Raji (cell line): Measurements from ENCODE around the gene RBM22.

Experiments
- POLR2A ChIP-seq: IDR thresholded peaks from 2 replicates; pipeline ENCODE4 v1.6.1; 2011; ENCODE audit warnings: low read depth, low read length, control low read depth; ENCODE audit not compliant: insufficient read depth

RBM22 gene

GRCh38 chr5:150700594-150701377 is at the start of gene RBM22:
Gene RBM22, minus strand, starts transcription at chr5:150701062. Its CDS starts 77 bp downstream, at chr5:150700985.
- peak; percentile 87 for TF ChIP-seq POLR2A

GRCh38 chr5:150750469-150750868 is 49.6 kb upstream of the RBM22 start:
- no peak for TF ChIP-seq POLR2A

GRCh38 chr5:150740992-150741391 is 40.1 kb upstream of the RBM22 start:
- no peak for TF ChIP-seq POLR2A

GRCh38 chr5:150738862-150739261 is 38.0 kb upstream of the RBM22 start:
- TF ChIP-seq POLR2A: no peak

- TF ChIP-seq POLR2A: no peak
Observed at GRCh38 chr5:150734579-150735384, 33.9 kb upstream of the RBM22 start.

GRCh38 chr5:150731669-150732242 is 30.9 kb upstream of the RBM22 start:
- TF ChIP-seq POLR2A: no peak

GRCh38 chr5:150729859-150730258 is 29.0 kb upstream of the RBM22 start:
- no peak for TF ChIP-seq POLR2A

GRCh38 chr5:150723845-150724244 is 23.0 kb upstream of the RBM22 start:
- no peak for TF ChIP-seq POLR2A

GRCh38 chr5:150710165-150710564 is 9.3 kb upstream of the RBM22 start:
- no peak for TF ChIP-seq POLR2A

GRCh38 chr5:150706776-150707390 is 6.0 kb upstream of the RBM22 start:
- no peak for TF ChIP-seq POLR2A

GRCh38 chr5:150703762-150704161 is 2.9 kb upstream of the RBM22 start:
- no peak for TF ChIP-seq POLR2A

GRCh38 chr5:150700246-150700593 is 642 bp downstream of the RBM22 start:
- no peak for TF ChIP-seq POLR2A

GRCh38 chr5:150694612-150695011 is 6.2 kb downstream of the RBM22 start:
- no peak for TF ChIP-seq POLR2A

- TF ChIP-seq POLR2A: no peak
Observed at GRCh38 chr5:150692276-150692675, 8.6 kb downstream of the RBM22 start.

- no peak for TF ChIP-seq POLR2A
Observed at GRCh38 chr5:150690760-150691159, 10.1 kb downstream of the RBM22 start.

- no peak for TF ChIP-seq POLR2A
Observed at GRCh38 chr5:150689120-150689519, 11.7 kb downstream of the RBM22 start.

GRCh38 chr5:150676578-150676977 is 24.3 kb downstream of the RBM22 start:
- TF ChIP-seq POLR2A: no peak
